ENCODE measurements around the gene CLK1. TPM values are rescaled to one million over a fixed set of nuclear protein-coding genes. Genes with fewer than 3 reads are reported as not detected.
A peak's percentile ranks its signal among the peaks of the same experiment; 100 is the strongest.

Gene CLK1
- total and polyA plus RNA-seq, 9 of the 15 experiments (the other 6 are each of a cell fraction or from before 2014, with no cell fraction given), result 29.3 to 99.2 (median 47.0) TPM

GRCh38 chr2:200878289-200878880 lies 13.9 kb upstream of the CLK1 start (continued):
- TF ChIP-seq ZBTB49 (CRISPR knock-in tag; IDR thresholded peaks at IDR 0.05; ENCODE audit: borderline replicate concordance), result no peak
- TF ChIP-seq AFF4 (CRISPR knock-in tag; IDR thresholded peaks at IDR 0.05), result no peak

DNA sequence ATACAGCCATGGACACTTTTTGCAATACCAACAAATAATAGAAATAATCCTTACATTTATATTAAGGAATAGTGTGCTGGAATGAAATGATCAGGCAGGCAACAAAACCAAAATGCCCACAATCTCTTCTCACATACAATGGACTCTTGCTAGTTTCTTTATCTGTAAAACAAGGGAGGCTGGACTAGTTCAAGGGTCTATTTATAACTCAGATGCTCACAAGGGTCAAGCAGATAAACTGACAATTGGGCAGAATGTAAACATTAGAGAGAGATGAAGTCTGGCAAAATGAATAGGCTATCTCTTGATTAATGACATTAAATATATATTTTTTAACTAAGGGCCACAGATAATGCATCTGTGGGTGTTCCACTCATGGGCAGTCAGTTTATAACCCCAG lies 13.0 kb upstream of the CLK1 start:
- Histone ChIP-seq H3K36me3 (ENCODE audit: control insufficient read depth, insufficient read depth, low read length) (peaks cover 68% of the 10 kb centered on the region), H3K4me3 (no peak overlapping the region), H3K4me1 (replicated peaks in 1 of 2; ENCODE audit: control insufficient read depth in 2 of 2, insufficient read depth in 2 of 2, low read length in 2 of 2) (peaks cover 0 to 5% of the 10 kb centered on the region in 2 experiments; a peak in 2 of 5 replicates), H3K4me2 (ENCODE audit: insufficient read depth, low read length) (no peak overlapping the region; the same call in 1 of the 2 replicates), H3K9me1 (ENCODE audit: control insufficient read depth, insufficient read depth, low read length) (no peaks in the 10 kb centered on the region), H3K79me2 (ENCODE audit: control insufficient read depth, insufficient read depth, low read length) (no peaks in the 10 kb centered on the region), H4K20me1 (replicated peaks; ENCODE audit: control insufficient read depth, insufficient read depth, low read length) (no peaks in the 10 kb centered on the region), H3K27me3 (ENCODE audit: control insufficient read depth in 2 of 2, insufficient read depth in 2 of 2, low read length in 2 of 2) (no peaks in the 10 kb centered on the region), H3K9me3 (replicated peaks; ENCODE audit: control insufficient read depth, insufficient read depth, low read depth, low read length) (no peaks in the 10 kb centered on the region), H3K9ac (ENCODE audit: insufficient read depth in 1 of 2, low read depth in 2 of 2, low read length in 2 of 2) (no peak overlapping the region), H3K27ac (ENCODE audit: extremely low read depth, low read depth, low read length) (no peak overlapping the region), H2AFZ (ENCODE audit: low read depth, low read length) (no peak overlapping the region)
- intact Hi-C loops (cut with micrococcal nuclease) (no loop called here), in situ Hi-C loops (cut with MboI) (no loop called here)
- ChIA-PET POLR2A (interaction anchor here (1.0 to 1.7 kb wide), 4 partner anchors 10 to 14 kb away, joined by 3 to 6 read pairs (median 4); partner anchors contain the start of genes CLK1, NIF3L1 and PPIL3), CTCF (ENCODE audit: low intra/inter-chr PET ratio) (no interaction called here)
- TF ChIP-seq MEF2D (tag; conservative IDR thresholded peaks at IDR 0.05; ENCODE audit: low read depth), result peak; percentile 87
- peak; percentile 82 for TF ChIP-seq MEF2A (IDR thresholded peaks at IDR 0.05; ENCODE audit: control insufficient read depth, low read depth, low read length)
- peak; percentile 32; the same call in 1 of the 2 replicates for TF ChIP-seq NCOR1 (IDR thresholded peaks at IDR 0.05)
- TF ChIP-seq U2AF1 (optimal IDR thresholded peaks at IDR 0.05; ENCODE audit: low read depth, low read length), result no peak
- TF ChIP-seq ZBTB8A (IDR thresholded peaks at IDR 0.05; ENCODE audit: partially characterized antibody), result no peak
- TF ChIP-seq SOX6 (IDR thresholded peaks at IDR 0.05), result peak; percentile 25; the same call in 1 of the 2 replicates
- BruUV-seq (replicated peaks), result no TSS peak
- DNase-seq (ENCODE audit: extremely low read depth in 1 of 4, low spot score in 3 of 4) (no peak), FAIRE-seq (no peak), ATAC-seq (peak; percentile 46)

All from K562 (cell line).